GM19035 (cell line): Measurements from ENCODE around the gene CPXM2.
"Not testable (repeated sequence)": the region's sequence is repeated elsewhere in the genome, so short reads cannot be mapped to it uniquely, and the experiment has no call there.

ENCODE experiments used
- ATAC-seq: cut with Tn5 transposase; IDR thresholded peaks from one replicate; pipeline ENCODE4 v1.9.1; 2021; ENCODE audit not compliant: unreplicated experiment

CPXM2 gene

GRCh38 chr10:123747426-123747825 lies 144.2 kb downstream of the CPXM2 start:
- ATAC-seq, result no peak

GRCh38 chr10:123746942-123747341 lies 144.7 kb downstream of the CPXM2 start:
- ATAC-seq, result no peak

GRCh38 chr10:123746520-123746919 lies 145.1 kb downstream of the CPXM2 start:
- ATAC-seq, result no peak

- no peak for ATAC-seq
Measured at GRCh38 chr10:123746061-123746460, 145.5 kb downstream of the CPXM2 start.

GRCh38 chr10:123744224-123744536 lies 147.4 kb downstream of the CPXM2 start:
- ATAC-seq, result no peak

GRCh38 chr10:123743441-123744223 lies 148.0 kb downstream of the CPXM2 start:
- no peak for ATAC-seq

GRCh38 chr10:123742751-123743440 lies 148.7 kb downstream of the CPXM2 start:
- no peak for ATAC-seq

- no peak for ATAC-seq
Measured at GRCh38 chr10:123741711-123742110, 149.9 kb downstream of the CPXM2 start.

- no peak for ATAC-seq
Measured at GRCh38 chr10:123741146-123741545, 150.5 kb downstream of the CPXM2 start.

GRCh38 chr10:123736917-123737316 lies 154.7 kb downstream of the CPXM2 start:
- ATAC-seq, result not testable (repeated sequence)

GRCh38 chr10:123729523-123729922 lies 162.1 kb downstream of the CPXM2 start:
- no peak for ATAC-seq

GRCh38 chr10:123726836-123727235 lies 164.8 kb downstream of the CPXM2 start:
- no peak for ATAC-seq

- ATAC-seq, result no peak
Measured at GRCh38 chr10:123726381-123726780, 165.2 kb downstream of the CPXM2 start.

GRCh38 chr10:123724747-123725146 lies 166.9 kb downstream of the CPXM2 start:
- ATAC-seq, result no peak

- no peak for ATAC-seq
Measured at GRCh38 chr10:123722351-123722750, 169.3 kb downstream of the CPXM2 start.

GRCh38 chr10:123721441-123722049 lies 170.1 kb downstream of the CPXM2 start:
- no peak for ATAC-seq

- ATAC-seq, result no peak
Measured at GRCh38 chr10:123720536-123720935, 171.1 kb downstream of the CPXM2 start.

- no peak for ATAC-seq
Measured at GRCh38 chr10:123718544-123719060, 173.0 kb downstream of the CPXM2 start.

- ATAC-seq, result no peak
Measured at GRCh38 chr10:123717336-123717735, 174.3 kb downstream of the CPXM2 start.

- no peak for ATAC-seq
Measured at GRCh38 chr10:123715546-123715945, 176.1 kb downstream of the CPXM2 start.

- no peak for ATAC-seq
Measured at GRCh38 chr10:123706236-123706635, 185.4 kb downstream of the CPXM2 start.

- no peak for ATAC-seq
Measured at GRCh38 chr10:123704812-123705211, 186.8 kb downstream of the CPXM2 start.
